Activated CD4-positive, alpha-beta memory T cell treated with anti-CD3 and anti-CD28 coated beads for 36 hours (primary cell): Measurements from ENCODE around the gene ROR1. TPM values are rescaled to one million over a fixed set of nuclear protein-coding genes. Genes with fewer than 3 reads are reported as not detected.

Source experiments
- CTCF ChIA-PET: fragments of 350-600 bp; sonication (Branson Sonifier 250); formaldehyde crosslinking; loops from one replicate; lab custom pipeline; 2021; ENCODE audit warnings: antibody characterized with exemption, inconsistent platforms; lab: Charles Lee
- POLR2A ChIA-PET: fragments of 350-600 bp; sonication (Branson Sonifier 250); formaldehyde crosslinking; loops from one replicate; lab custom pipeline; 2021; ENCODE audit warnings: antibody characterized with exemption; lab: Charles Lee
- DNase-seq: peaks from one replicate; pipeline ENCODE4 v3.0.0-alpha.2; 2020
- H3K27ac Mint-ChIP-seq: one replicate; pipeline ENCODE4 v1.8.0; 2021; ENCODE audit warnings: mixed read lengths
- H3K27me3 Mint-ChIP-seq: one replicate; pipeline ENCODE4 v1.8.0; 2021; ENCODE audit warnings: mixed read lengths
- H3K36me3 Mint-ChIP-seq: one replicate; pipeline ENCODE4 v1.8.0; 2021; ENCODE audit warnings: mixed read lengths
- H3K4me1 Mint-ChIP-seq: one replicate; pipeline ENCODE4 v1.8.0; 2021; ENCODE audit warnings: low read depth, mixed read lengths
- H3K4me3 Mint-ChIP-seq: one replicate; pipeline ENCODE4 v1.8.0; 2021; ENCODE audit warnings: mild to moderate bottlenecking, mixed read lengths
- H3K9me3 Mint-ChIP-seq: one replicate; pipeline ENCODE4 v1.8.0; 2021; ENCODE audit warnings: mixed read lengths
- intact Hi-C: fragments of 100-400 bp; cut with micrococcal nuclease; formaldehyde crosslinking; loops from one replicate; pipeline ENCODE4 v1.15.1; 2023
- total RNA-seq, 2 experiments: library from RNA; stranded (reverse); gene quantifications; one replicate each; pipeline ENCODE4 v1.2.3, GENCODE V29; 2021

ROR1 gene
- total RNA-seq, 2 experiments from 2014 or later, result 0.10 to 0.12 TPM

- peaks cover 4% of the 10 kb centered on the region for H3K27me3 Mint-ChIP-seq
- intact Hi-C loops, result loop anchor here (10.0 kb wide), 1 partner anchor 52 kb away; no protein-coding TSS in a partner anchor
- H3K4me3 Mint-ChIP-seq, result no peak overlapping the region
- H3K4me1 Mint-ChIP-seq, result no peaks in the 10 kb centered on the region
- ChIA-PET CTCF (no interaction called here), POLR2A (no interaction called here)
- H3K27ac Mint-ChIP-seq, result no peak overlapping the region
- no peaks in the 10 kb centered on the region for H3K9me3 Mint-ChIP-seq
- no peaks in the 10 kb centered on the region for H3K36me3 Mint-ChIP-seq
- no peak for DNase-seq
These were observed 173.2 kb downstream of the ROR1 start for GRCh38 chr1:63946866-63947491.

GRCh38 chr1:63947904-63948303 is 174.1 kb downstream of the ROR1 start:
- ChIA-PET CTCF (no interaction called here), POLR2A (no interaction called here)

GRCh38 chr1:63950023-63950422 is 176.2 kb downstream of the ROR1 start:
- H3K36me3 Mint-ChIP-seq, result no peaks in the 10 kb centered on the region
- intact Hi-C loops, result no loop called here
- H3K4me3 Mint-ChIP-seq, result no peak overlapping the region
- peaks cover 2% of the 10 kb centered on the region for H3K27me3 Mint-ChIP-seq
- H3K27ac Mint-ChIP-seq, result no peak overlapping the region
- ChIA-PET POLR2A (no interaction called here), CTCF (no interaction called here)
- no peak for DNase-seq
- no peaks in the 10 kb centered on the region for H3K4me1 Mint-ChIP-seq
- peaks cover 13% of the 10 kb centered on the region for H3K9me3 Mint-ChIP-seq

More at GRCh38 chr1:63947904-63948303, 174.1 kb downstream of the ROR1 start:
- H3K27me3 Mint-ChIP-seq, result peaks cover 4% of the 10 kb centered on the region
- H3K27ac Mint-ChIP-seq, result no peak overlapping the region
- no peak overlapping the region for H3K4me3 Mint-ChIP-seq
- H3K36me3 Mint-ChIP-seq, result no peaks in the 10 kb centered on the region
- H3K9me3 Mint-ChIP-seq, result no peaks in the 10 kb centered on the region
- no peak for DNase-seq
- intact Hi-C loops, result loop anchor here (10.0 kb wide), 1 partner anchor 53 kb away; no protein-coding TSS in a partner anchor
- no peaks in the 10 kb centered on the region for H3K4me1 Mint-ChIP-seq

GRCh38 chr1:63951059-63951946 is 177.5 kb downstream of the ROR1 start:
- DNase-seq, result no peak
- ChIA-PET POLR2A (no interaction called here), CTCF (no interaction called here)
- Mint-ChIP-seq H3K4me1 (no peaks in the 10 kb centered on the region), H3K4me3 (no peak overlapping the region), H3K36me3 (no peaks in the 10 kb centered on the region), H3K9me3 (peaks cover 13% of the 10 kb centered on the region), H3K27ac (no peak overlapping the region), H3K27me3 (peaks cover 2% of the 10 kb centered on the region)
- intact Hi-C loops, result no loop called here

GRCh38 chr1:63954187-63954586 is 180.4 kb downstream of the ROR1 start:
- ChIA-PET CTCF (no interaction called here), POLR2A (no interaction called here)
- no peak overlapping the region for H3K4me3 Mint-ChIP-seq
- H3K36me3 Mint-ChIP-seq, result peaks cover 3% of the 10 kb centered on the region
- H3K27me3 Mint-ChIP-seq, result peaks cover 5% of the 10 kb centered on the region
- no peak for DNase-seq
- intact Hi-C loops, result no loop called here
- H3K4me1 Mint-ChIP-seq, result no peaks in the 10 kb centered on the region
- H3K9me3 Mint-ChIP-seq, result peaks cover 23% of the 10 kb centered on the region
- no peak overlapping the region for H3K27ac Mint-ChIP-seq

- Mint-ChIP-seq H3K36me3 (peaks cover 3% of the 10 kb centered on the region), H3K4me3 (no peak overlapping the region), H3K4me1 (no peaks in the 10 kb centered on the region), H3K9me3 (peaks cover 23% of the 10 kb centered on the region), H3K27me3 (peaks cover 3% of the 10 kb centered on the region), H3K27ac (no peak overlapping the region)
- ChIA-PET POLR2A (no interaction called here), CTCF (no interaction called here)
- intact Hi-C loops, result no loop called here
- DNase-seq, result no peak
These were observed 181.7 kb downstream of the ROR1 start for GRCh38 chr1:63955370-63956145.

GRCh38 chr1:63958556-63958955 is 184.7 kb downstream of the ROR1 start:
- ChIA-PET CTCF (no interaction called here), POLR2A (no interaction called here)
- no peak overlapping the region for H3K27ac Mint-ChIP-seq
- intact Hi-C loops, result no loop called here
- peaks cover 3% of the 10 kb centered on the region for H3K36me3 Mint-ChIP-seq
- H3K27me3 Mint-ChIP-seq, result peaks cover 3% of the 10 kb centered on the region
- peaks cover 22% of the 10 kb centered on the region for H3K9me3 Mint-ChIP-seq
- H3K4me1 Mint-ChIP-seq, result no peaks in the 10 kb centered on the region
- DNase-seq, result no peak
- H3K4me3 Mint-ChIP-seq, result no peak overlapping the region

GRCh38 chr1:63960326-63960725 is 186.5 kb downstream of the ROR1 start:
- peaks cover 3% of the 10 kb centered on the region for H3K27me3 Mint-ChIP-seq
- intact Hi-C loops, result no loop called here
- no peak overlapping the region for H3K4me3 Mint-ChIP-seq
- CTCF ChIA-PET, result no interaction called here
- DNase-seq, result no peak
- POLR2A ChIA-PET, result interaction anchor here (0.6 kb wide), 1 partner anchor 15 kb away, joined by 3 read pairs; no protein-coding TSS in a partner anchor
- peaks cover 3% of the 10 kb centered on the region for H3K36me3 Mint-ChIP-seq
- H3K4me1 Mint-ChIP-seq, result no peaks in the 10 kb centered on the region
- peaks cover 10% of the 10 kb centered on the region for H3K9me3 Mint-ChIP-seq
- H3K27ac Mint-ChIP-seq, result no peak overlapping the region

GRCh38 chr1:63966016-63966415 is 192.2 kb downstream of the ROR1 start:
- CTCF ChIA-PET, result no interaction called here
- no peak overlapping the region for H3K4me3 Mint-ChIP-seq
- intact Hi-C loops, result no loop called here
- H3K27ac Mint-ChIP-seq, result no peak overlapping the region
- POLR2A ChIA-PET, result no interaction called here
- H3K9me3 Mint-ChIP-seq, result no peaks in the 10 kb centered on the region
- H3K36me3 Mint-ChIP-seq, result no peaks in the 10 kb centered on the region
- peaks cover 1% of the 10 kb centered on the region for H3K27me3 Mint-ChIP-seq
- DNase-seq, result no peak
- no peaks in the 10 kb centered on the region for H3K4me1 Mint-ChIP-seq

- no peaks in the 10 kb centered on the region for H3K36me3 Mint-ChIP-seq
- H3K4me1 Mint-ChIP-seq, result no peaks in the 10 kb centered on the region
- no peak overlapping the region for H3K4me3 Mint-ChIP-seq
- POLR2A ChIA-PET, result no interaction called here
- no peak for DNase-seq
- no peaks in the 10 kb centered on the region for H3K9me3 Mint-ChIP-seq
- CTCF ChIA-PET, result interaction anchor here (0.6 kb wide), 1 partner anchor 305 kb away, joined by 3 read pairs; no protein-coding TSS in a partner anchor
- H3K27me3 Mint-ChIP-seq, result peaks cover 1% of the 10 kb centered on the region
- no peak overlapping the region for H3K27ac Mint-ChIP-seq
- intact Hi-C loops, result no loop called here
These were observed 194.1 kb downstream of the ROR1 start for GRCh38 chr1:63967901-63968300.

GRCh38 chr1:63968663-63969440 is 195.0 kb downstream of the ROR1 start:
- Mint-ChIP-seq H3K27me3 (peaks cover 1% of the 10 kb centered on the region), H3K4me1 (no peaks in the 10 kb centered on the region), H3K36me3 (no peaks in the 10 kb centered on the region), H3K4me3 (no peak overlapping the region), H3K9me3 (no peaks in the 10 kb centered on the region), H3K27ac (no peak overlapping the region)
- ChIA-PET POLR2A (no interaction called here), CTCF (interaction anchor here (0.6 kb wide), 1 partner anchor 27 kb away, joined by 3 read pairs; no protein-coding TSS in a partner anchor)
- DNase-seq, result no peak
- intact Hi-C loops, result no loop called here
